HG03060 (cell line): ENCODE measurements around the gene EXD3.

ENCODE experiments used
- ATAC-seq: cut with Tn5 transposase; IDR thresholded peaks from one replicate; pipeline ENCODE4 v1.9.1; 2021; ENCODE audit warnings: low read depth, moderate number of reproducible peaks; ENCODE audit not compliant: unreplicated experiment

The EXD3 gene

DNA sequence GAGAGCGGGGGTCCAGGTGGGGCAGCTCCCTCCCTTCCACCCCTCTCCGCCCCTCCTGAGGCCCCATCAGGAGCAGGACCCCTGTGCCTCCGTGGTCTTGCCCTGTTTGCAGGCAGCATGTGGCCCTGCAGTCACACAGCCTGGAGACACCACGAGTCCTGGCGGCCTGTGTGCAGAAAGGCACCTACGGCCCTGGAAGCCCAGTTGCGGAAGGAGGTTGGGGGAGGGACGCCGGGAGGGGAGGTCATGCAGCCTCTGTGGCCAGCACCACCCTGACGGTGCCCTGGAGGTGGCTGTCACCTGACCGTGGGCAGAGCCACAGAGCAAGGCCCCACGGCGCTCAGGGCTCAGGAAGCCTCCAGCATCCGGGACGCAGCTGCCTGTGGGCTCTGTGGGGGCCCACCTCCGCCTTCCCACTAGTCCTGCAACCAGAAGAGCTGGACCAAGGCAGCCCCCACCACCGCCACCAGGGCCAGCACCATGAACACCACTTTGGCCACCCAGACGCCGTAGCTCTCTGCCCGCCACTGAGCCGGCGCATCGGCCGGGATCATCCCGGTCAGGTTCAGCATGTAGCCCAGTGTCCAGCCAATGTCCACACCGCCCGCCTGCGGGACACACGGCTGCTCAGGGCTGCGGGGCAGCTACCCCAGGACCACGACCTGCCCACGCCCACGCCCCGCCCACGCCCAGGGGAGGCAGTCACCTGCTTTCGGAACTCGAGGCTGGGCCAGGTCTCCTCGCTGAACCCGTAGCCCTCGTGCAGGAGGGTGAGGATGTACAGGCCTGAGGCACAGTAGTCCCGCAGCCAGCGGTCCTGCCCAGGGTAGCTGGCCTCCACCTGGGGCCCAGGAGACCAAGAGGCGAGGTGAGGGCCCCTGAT is 11.8 kb upstream of the EXD3 start:
- ATAC-seq = no peak

- no peak for ATAC-seq
These were observed 11.0 kb upstream of the EXD3 start for GRCh38 chr9:137433916-137434431.

- ATAC-seq = no peak
These were observed 10.5 kb upstream of the EXD3 start for GRCh38 chr9:137433349-137433915.

DNA sequence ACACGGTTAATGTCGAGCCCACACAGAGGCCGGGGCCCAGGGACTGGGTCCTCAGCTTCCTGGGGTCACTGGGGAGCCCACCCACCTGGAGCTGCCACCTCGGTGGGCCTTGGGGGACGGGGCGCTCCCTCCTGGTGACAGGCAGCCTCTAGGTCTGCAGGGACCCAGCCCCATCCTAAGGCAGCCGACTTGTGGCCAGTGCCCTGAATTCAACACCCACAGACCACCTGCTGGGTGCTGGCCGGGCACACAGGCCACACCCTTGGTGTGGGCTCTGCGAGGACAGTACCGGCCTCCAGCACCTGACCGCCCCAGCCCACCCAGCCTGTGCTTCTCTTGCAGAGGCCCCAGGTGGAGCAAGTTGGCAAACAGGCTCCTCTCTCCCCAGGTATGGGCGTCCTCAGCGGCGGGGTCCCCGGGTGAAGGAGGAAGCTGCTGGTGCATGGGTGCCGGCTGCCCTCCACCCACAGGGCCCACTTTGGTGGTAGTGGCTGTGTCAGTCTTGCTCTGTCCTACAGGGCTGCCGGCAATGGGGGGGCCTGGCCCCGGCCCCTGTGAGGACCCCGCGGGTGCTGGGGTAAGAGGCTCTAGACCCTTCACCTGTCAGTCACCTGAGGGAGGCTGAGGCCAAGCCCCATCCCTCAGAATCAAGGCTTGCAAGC is 9.9 kb upstream of the EXD3 start:
- no peak for ATAC-seq

GRCh38 chr9:137431416-137431931 is 8.5 kb upstream of the EXD3 start:
- ATAC-seq = no peak

DNA sequence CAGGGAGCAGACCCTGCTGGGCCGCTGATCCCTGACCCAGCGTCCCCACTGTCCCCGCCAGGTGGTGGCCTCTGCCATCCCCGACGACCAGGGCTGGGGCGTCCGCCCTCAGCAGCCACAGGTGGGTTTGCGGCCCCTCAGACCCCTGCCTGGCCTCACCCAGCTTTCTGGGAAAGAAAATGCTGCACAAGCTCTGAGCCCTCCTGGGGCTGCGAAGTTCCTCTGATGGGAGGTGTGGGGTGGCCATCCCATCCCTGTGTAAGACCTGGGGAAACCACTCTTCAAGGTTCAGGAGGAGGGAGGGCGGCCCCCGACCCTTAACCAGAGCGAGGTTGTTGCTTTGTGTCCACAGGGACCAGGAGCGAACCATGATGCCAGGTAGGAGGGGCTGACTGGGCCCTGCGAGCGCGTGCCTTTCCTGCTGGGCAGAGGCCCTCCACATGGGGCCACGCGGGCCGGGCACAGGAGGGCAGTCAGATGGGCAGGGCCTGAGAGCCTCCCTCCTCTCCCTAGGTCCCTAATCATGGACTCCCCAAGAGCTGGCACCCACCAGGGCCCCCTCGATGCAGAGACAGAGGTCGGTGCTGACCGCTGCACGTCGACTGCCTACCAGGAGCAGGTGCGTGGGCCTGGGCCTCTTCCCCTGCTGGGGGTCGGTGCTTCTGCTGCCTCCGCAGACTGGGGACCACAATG is 7.9 kb upstream of the EXD3 start:
- no peak for ATAC-seq

DNA sequence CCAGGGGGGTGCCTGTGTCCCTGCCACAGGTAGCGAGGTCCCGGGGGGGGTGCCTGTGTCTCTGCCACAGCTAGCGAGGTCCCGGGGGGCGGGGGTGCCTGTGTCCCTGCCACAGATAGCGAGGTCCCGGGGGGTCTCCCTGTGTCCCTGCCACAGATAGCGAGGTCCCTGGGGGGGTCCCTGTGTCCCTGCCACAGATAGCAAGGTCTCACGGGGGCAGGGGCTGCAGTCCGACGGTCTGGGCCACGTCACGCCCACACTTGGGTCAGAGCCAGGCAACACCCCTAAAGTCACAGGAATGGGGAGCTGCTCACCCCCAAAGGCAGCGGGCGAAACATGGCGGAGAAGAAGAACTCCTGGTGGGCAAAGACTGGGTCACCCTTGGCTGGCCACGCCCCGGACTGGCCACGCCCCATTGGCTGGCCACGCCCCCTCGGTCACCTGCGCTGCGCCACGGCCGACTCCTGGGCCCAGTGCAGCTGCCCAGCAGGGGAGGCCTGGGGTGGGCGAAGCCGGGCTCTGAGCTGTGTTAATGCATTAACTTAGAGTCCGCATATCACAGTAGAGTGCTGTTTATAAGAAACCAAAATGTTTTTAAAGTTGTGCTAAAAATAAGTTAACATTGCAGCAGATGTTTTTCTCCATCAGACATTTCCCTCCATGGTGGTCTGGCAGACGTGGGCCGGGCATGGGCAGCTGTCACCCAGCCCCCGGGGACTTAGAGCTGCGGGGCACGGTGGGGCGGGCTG is 7.2 kb upstream of the EXD3 start:
- ATAC-seq = no peak

DNA sequence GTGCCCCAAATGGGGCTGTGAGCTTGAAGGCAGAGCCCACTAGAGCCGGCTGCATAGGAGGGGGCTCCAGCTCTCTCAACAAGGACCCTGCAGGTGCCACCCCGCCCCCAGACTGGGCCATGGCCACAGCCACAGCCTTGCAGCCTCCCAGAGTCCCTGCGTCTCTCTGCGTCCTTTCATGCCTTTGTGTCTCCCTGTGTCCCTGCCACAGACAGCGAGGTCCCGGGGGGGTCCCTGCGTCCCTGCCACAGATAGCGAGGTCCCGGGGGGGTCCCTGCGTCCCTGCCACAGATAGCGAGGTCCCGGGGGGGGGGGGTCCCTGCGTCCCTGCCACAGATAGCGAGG is 6.6 kb upstream of the EXD3 start:
- no peak for ATAC-seq

DNA sequence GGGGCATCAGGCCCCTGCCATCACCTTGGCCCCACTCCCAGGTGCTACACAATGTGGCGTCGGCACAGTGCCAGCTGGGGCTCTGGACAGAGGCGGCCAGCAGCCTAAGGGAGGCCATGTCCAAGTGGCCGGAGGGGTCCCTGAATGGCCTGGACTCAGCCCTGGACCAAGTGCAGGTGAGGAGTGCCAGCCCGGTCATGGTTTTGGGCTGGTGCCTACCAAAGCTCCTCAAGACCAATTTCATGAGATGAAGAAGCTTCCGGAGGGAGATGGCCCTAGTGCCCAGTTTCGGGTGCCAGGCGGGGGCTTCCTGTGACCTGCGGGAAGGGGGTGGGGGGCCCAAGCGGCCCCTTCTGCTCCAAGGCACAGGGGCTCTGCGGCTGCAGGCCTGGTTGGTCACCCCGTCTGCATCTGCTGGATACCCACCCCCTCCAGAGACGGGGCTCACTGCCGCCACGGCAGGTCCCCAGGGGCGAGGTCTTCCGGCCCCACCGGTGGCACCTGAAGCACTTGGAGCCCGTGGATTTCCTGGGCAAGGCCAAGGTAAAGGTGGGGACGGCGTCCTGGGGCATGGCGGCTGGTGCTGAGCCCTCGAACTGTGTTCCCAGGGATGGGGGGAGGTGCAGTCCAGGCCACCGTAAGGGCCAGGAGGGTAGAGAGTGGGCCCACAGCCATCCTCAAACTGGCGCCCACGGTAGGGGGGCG is 6.0 kb upstream of the EXD3 start:
- no peak for ATAC-seq

GRCh38 chr9:137428311-137428630 is 5.3 kb upstream of the EXD3 start:
- no peak for ATAC-seq

- no peak for ATAC-seq
These were observed 4.7 kb upstream of the EXD3 start for GRCh38 chr9:137427454-137428310.

DNA sequence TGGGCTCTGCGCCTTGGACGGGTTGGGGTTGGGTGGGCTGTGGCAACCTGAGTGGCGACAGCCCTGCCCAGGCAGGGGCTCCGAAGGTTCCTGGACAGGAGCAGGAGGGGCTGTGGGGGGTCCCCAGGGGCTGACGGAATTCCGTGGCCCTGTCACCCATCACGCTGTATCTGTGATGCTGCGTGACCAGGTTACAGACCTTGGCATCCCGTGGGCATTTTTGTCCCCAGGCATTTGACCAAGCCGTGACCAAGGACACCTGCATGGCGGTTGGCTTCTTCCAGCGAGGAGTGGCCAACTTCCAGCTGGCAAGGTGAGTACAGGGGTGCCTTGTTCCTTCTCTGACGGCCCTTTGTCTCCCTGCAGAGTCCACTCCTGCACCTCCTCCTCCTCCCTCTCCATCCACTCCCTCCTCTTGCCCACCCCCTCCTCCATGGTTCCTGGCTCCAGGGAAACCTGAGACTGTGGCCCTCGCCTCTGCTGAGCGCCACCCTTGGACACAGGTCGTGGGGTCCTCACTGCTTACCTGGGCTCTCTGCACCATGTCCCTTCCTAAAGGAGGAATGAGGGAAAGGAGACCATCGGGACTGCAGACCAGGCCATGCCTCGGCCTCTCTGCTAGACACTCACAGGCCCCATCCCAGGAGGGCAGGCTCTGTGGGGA is 3.2 kb upstream of the EXD3 start:
- no peak for ATAC-seq

- ATAC-seq = peak; percentile 4
These were observed 741 bp upstream of the EXD3 start for GRCh38 chr9:137423514-137424291.

DNA sequence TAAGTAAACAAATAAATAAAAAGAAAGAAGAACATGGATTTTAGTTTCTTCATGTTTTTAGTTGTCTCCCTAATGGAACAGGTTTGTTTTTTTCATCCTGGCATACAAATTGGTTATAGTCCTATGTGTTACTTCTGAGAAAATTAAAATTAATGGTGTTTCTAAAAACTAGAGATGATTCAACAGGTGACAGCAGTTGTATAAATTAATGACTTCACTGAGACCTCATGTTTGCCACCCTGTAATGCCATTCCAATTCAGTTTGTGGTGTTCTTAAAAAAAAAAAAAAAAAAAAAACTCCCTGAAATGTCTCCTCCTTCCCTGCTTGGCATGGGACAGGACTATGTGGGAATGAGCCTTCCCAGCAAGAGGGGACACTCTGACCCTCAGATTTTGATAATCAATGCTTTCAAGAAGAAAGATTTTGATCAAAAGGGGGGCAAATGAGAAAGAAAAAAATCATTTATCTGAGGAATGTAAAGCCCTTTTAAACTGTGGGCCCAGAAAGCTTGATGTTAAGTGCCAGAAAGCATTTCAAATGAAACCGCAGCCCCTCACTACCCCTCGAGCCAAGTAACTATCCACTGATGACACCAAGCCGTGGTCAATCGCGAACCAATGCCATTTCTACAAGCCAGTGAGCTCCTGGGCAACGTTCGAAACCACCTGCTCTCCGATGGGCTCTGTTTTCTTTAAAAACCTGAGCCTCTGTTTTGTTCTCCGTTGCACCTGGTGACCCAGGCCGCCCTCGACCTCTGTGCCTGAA is 941 bp downstream of the EXD3 start:
- ATAC-seq = no peak

GRCh38 chr9:137417161-137418021 is 5.6 kb downstream of the EXD3 start:
- no peak for ATAC-seq
